DOHH2 (cell line): ENCODE results near the gene ADAMTS2.

Source experiments
- EZH2phosphoT487 ChIP-seq: fragments of 200-600 bp; sonication (generic); IDR thresholded peaks from 2 replicates; pipeline ENCODE4 v1.6.1; 2017; ENCODE audit warnings: borderline replicate concordance, mild to moderate bottlenecking, antibody characterized with exemption, low read length, moderate library complexity, mixed read lengths
- TF ChIP-seq, protein P1 (sequence below): fragments of 200-600 bp; sonication (generic); IDR thresholded peaks from one replicate; pipeline ENCODE4 v1.5.1; 2014; ENCODE audit warnings: antibody characterized with exemption, mild to moderate bottlenecking, low read depth, low read length; ENCODE audit not compliant: poor library complexity, severe bottlenecking

DNA sequence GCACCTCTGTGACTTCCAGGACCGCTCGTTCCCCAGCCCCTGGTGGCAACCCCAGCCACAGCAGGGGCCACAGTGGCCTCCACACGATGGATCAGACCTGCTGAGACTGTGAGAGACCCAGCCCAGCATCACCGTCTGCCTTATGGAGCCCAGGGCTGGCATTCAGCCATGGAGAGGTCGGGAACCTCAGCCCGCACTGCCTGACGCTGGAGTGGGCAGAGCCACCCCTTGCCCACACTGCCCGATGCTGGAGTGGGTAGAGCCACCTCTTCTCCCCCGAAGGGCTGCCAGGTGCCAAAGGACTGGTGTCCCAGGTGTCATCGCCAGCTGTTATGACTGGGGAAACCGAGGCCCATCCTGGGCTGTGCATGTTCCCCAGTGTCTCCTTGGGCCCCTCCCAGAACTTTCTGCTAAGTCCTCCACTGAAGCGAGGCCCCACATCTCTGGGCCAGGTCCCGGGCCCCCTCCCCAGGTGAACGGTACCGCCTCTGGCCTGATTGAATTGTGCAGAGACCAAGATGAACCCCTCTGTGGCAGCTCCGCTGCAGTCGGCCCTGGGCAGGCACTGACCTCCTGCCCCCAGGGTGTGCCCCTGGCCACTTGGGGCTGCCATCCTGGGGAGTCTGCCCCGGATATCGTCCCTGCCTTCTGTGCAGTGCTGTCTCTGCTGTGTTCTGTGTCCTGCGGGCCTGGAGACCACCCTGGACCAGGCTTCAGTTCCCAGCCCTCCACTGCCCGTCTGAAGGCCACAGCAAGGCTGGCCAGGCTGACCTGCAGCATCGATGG, 137.1 kb downstream of the ADAMTS2 start:
- TF ChIP-seq, protein P1, sequence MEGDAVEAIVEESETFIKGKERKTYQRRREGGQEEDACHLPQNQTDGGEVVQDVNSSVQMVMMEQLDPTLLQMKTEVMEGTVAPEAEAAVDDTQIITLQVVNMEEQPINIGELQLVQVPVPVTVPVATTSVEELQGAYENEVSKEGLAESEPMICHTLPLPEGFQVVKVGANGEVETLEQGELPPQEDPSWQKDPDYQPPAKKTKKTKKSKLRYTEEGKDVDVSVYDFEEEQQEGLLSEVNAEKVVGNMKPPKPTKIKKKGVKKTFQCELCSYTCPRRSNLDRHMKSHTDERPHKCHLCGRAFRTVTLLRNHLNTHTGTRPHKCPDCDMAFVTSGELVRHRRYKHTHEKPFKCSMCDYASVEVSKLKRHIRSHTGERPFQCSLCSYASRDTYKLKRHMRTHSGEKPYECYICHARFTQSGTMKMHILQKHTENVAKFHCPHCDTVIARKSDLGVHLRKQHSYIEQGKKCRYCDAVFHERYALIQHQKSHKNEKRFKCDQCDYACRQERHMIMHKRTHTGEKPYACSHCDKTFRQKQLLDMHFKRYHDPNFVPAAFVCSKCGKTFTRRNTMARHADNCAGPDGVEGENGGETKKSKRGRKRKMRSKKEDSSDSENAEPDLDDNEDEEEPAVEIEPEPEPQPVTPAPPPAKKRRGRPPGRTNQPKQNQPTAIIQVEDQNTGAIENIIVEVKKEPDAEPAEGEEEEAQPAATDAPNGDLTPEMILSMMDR, result no peak
- TF ChIP-seq EZH2phosphoT487, result no peak
